GM23338 (cell line): ENCODE data around the gene SETBP1. TPM values are rescaled to one million over a fixed set of nuclear protein-coding genes. Genes with fewer than 3 reads are reported as not detected.

Experiments used
- ATAC-seq: fragments of 200-7000 bp; cut with Tn5 transposase; 3 replicates; pipeline ENCODE4 v1.9.1; 2020
- DNase-seq: peaks from one replicate; pipeline ENCODE4 v3.0.0-alpha.2; 2015; ENCODE audit warnings: low spot score
- H2AFZ ChIP-seq: fragments of 200-600 bp; sonication (generic); 2 replicates; pipeline ENCODE4 v1.8.0; 2016; ENCODE audit warnings: antibody characterized with exemption, mild to moderate bottlenecking, moderate library complexity
- H3F3A ChIP-seq: fragments of 200-600 bp; sonication (generic); replicated peaks from 2 replicates; pipeline ENCODE4 v1.8.0; 2017; ENCODE audit warnings: antibody characterized with exemption, mixed run types, low read depth
- H3K27ac ChIP-seq: fragments of 200-600 bp; sonication (generic); 2 replicates; pipeline ENCODE4 v1.6.1; 2016; ENCODE audit warnings: low read depth
- H3K27me3 ChIP-seq: fragments of 200-600 bp; sonication (generic); 2 replicates; pipeline ENCODE4 v1.8.0; 2016; ENCODE audit warnings: mild to moderate bottlenecking, mixed run types, moderate library complexity; ENCODE audit not compliant: insufficient read depth
- H3K36me3 ChIP-seq: fragments of 200-600 bp; sonication (generic); 2 replicates; pipeline ENCODE4 v1.8.0; 2016; ENCODE audit warnings: mild to moderate bottlenecking; ENCODE audit not compliant: insufficient read depth
- H3K4me1 ChIP-seq: fragments of 200-600 bp; sonication (generic); 2 replicates; pipeline ENCODE4 v1.8.0; 2016; ENCODE audit warnings: mild to moderate bottlenecking, moderate library complexity; ENCODE audit not compliant: insufficient read depth
- H3K4me2 ChIP-seq: fragments of 200-600 bp; sonication (generic); 2 replicates; pipeline ENCODE4 v1.7.1; 2017; ENCODE audit warnings: mixed run types
- H3K4me3 ChIP-seq: fragments of 200-600 bp; sonication (generic); 2 replicates; pipeline ENCODE4 v1.6.1; 2016; ENCODE audit warnings: mixed run types
- H3K79me2 ChIP-seq: fragments of 200-600 bp; sonication (generic); replicated peaks from 2 replicates; pipeline ENCODE4 v1.8.0; 2017; ENCODE audit warnings: mild to moderate bottlenecking; ENCODE audit not compliant: insufficient read depth
- H3K9me2 ChIP-seq: fragments of 200-600 bp; sonication (generic); 2 replicates; pipeline ENCODE4 v1.8.0; 2017; ENCODE audit not compliant: insufficient read depth
- H4K20me1 ChIP-seq: fragments of 200-600 bp; sonication (generic); replicated peaks from 2 replicates; pipeline ENCODE4 v1.8.0; 2017; ENCODE audit warnings: mild to moderate bottlenecking; ENCODE audit not compliant: insufficient read depth
- H3K27ac Mint-ChIP-seq: 2 replicates; pipeline ENCODE4 v1.8.0; 2020; ENCODE audit warnings: inconsistent platforms, mild to moderate bottlenecking, moderate library complexity, mixed read lengths
- H3K27me3 Mint-ChIP-seq: 3 replicates; pipeline ENCODE4 v1.8.0; 2022; ENCODE audit warnings: low read depth, mild to moderate bottlenecking, moderate library complexity, mixed read lengths, inconsistent platforms; ENCODE audit not compliant: insufficient read depth, poor library complexity
- H3K36me3 Mint-ChIP-seq: 3 replicates; pipeline ENCODE4 v1.8.0; 2021; ENCODE audit warnings: low read depth, mild to moderate bottlenecking, inconsistent platforms, moderate library complexity, mixed read lengths
- H3K4me1 Mint-ChIP-seq: 3 replicates; pipeline ENCODE4 v1.8.0; 2020; ENCODE audit warnings: mild to moderate bottlenecking, inconsistent platforms, mixed read lengths
- H3K4me3 Mint-ChIP-seq: 3 replicates; pipeline ENCODE4 v1.8.0; 2021; ENCODE audit warnings: moderate library complexity, mild to moderate bottlenecking, inconsistent platforms, mixed read lengths
- H3K9me3 Mint-ChIP-seq: 3 replicates; pipeline ENCODE4 v1.8.0; 2020; ENCODE audit warnings: moderate library complexity, mild to moderate bottlenecking, inconsistent platforms, mixed read lengths
- CREB1 ChIP-seq: fragments of 250-450 bp; sonication (Bioruptor Pico); IDR thresholded peaks from 2 replicates; pipeline ENCODE4 v1.5.0; 2020; ENCODE audit warnings: low read depth, mild to moderate bottlenecking, moderate library complexity
- JUNB ChIP-seq: IDR thresholded peaks from one replicate; pipeline ENCODE4 v1.6.1; 2016; ENCODE audit warnings: antibody characterized with exemption; ENCODE audit not compliant: unreplicated experiment
- NANOG ChIP-seq: IDR thresholded peaks from 2 replicates; pipeline ENCODE4 v1.6.1; 2016; ENCODE audit warnings: antibody characterized with exemption, borderline replicate concordance
- POLR2AphosphoS5 ChIP-seq: IDR thresholded peaks from 2 replicates; pipeline ENCODE4 v1.6.1; 2016; ENCODE audit warnings: antibody characterized with exemption, low read depth
- STAT1 ChIP-seq: IDR thresholded peaks from one replicate; pipeline ENCODE4 v1.6.1; 2016; ENCODE audit warnings: antibody characterized with exemption; ENCODE audit not compliant: unreplicated experiment
- ZNF331 ChIP-seq: fragments of 250-450 bp; sonication (Bioruptor Pico); IDR thresholded peaks from 2 replicates; pipeline ENCODE4 v1.5.0; 2020; ENCODE audit warnings: low read depth, mild to moderate bottlenecking, moderate library complexity
- polyA plus RNA-seq: library from polyadenylated mRNA; unstranded; fragments of >200 nt; fragmentation: Nextera tagmentation; extraction: Ambion mirVana; gene quantifications from 2 replicates; pipeline ENCODE4 v1.2.1, GENCODE V29; 2016
- total RNA-seq: library from RNA; depleted of rRNA; stranded (reverse); fragments of >200 nt; shearing (Covaris generic); gene quantifications from 2 replicates; pipeline ENCODE4 v1.2.3, GENCODE V29; 2014
- TF ChIP-seq, protein P1 (sequence below): IDR thresholded peaks from 2 replicates; pipeline ENCODE4 v1.6.1; 2016; ENCODE audit warnings: antibody characterized with exemption
- TF ChIP-seq, protein P2 (sequence below): IDR thresholded peaks from one replicate; pipeline ENCODE4 v1.6.1; 2018; ENCODE audit warnings: antibody characterized with exemption; ENCODE audit not compliant: unreplicated experiment
- TF ChIP-seq, protein P3 (sequence below): fragments of 250-450 bp; sonication (Bioruptor Pico); IDR thresholded peaks from 2 replicates; pipeline ENCODE4 v1.5.0; 2020; ENCODE audit warnings: mild to moderate bottlenecking, moderate library complexity

The SETBP1 gene
- total and polyA plus RNA-seq, 2 experiments from 2014 or later, result 1.6 to 5.5 TPM

DNA sequence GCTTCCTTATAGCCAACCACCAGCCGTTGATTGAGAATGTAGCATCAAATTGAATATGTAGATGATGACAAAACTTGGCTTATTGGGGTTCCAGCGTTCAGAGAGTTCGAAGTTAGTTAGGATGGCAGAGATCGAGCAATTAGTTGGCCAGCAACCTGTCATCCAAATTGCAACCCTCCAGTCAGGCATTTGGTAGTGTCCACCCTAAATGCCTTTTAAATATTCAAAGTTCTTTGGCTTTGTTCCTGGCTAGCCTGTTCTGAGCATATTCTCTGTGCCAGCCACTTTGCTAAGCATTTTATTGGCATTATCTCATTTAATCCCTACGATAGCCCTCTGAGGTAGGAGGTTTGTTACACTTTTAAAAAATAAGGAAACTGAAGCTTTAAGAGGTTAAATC lies 342.8 kb downstream of the SETBP1 start:
- Mint-ChIP-seq H3K4me3 (no peak overlapping the region), H3K4me1 (no peaks in the 10 kb centered on the region), H3K9me3 (no peaks in the 10 kb centered on the region), H3K27ac (no peak overlapping the region), H3K36me3 (no peaks in the 10 kb centered on the region), H3K27me3 (no peaks in the 10 kb centered on the region)
- Histone ChIP-seq H3K4me1 (no peaks in the 10 kb centered on the region), H2AFZ (no peak overlapping the region), H3K27ac (no peak overlapping the region), H3K9me2 (no peaks in the 10 kb centered on the region), H3K27me3 (no peaks in the 10 kb centered on the region), H3K36me3 (no peaks in the 10 kb centered on the region), H3K4me2 (no peak overlapping the region), H3K79me2 (no peaks in the 10 kb centered on the region), H4K20me1 (no peaks in the 10 kb centered on the region), H3F3A (no peaks in the 10 kb centered on the region), H3K4me3 (no peak overlapping the region)
- ATAC-seq (no peak), DNase-seq (no peak)
- TF ChIP-seq, protein P1, sequence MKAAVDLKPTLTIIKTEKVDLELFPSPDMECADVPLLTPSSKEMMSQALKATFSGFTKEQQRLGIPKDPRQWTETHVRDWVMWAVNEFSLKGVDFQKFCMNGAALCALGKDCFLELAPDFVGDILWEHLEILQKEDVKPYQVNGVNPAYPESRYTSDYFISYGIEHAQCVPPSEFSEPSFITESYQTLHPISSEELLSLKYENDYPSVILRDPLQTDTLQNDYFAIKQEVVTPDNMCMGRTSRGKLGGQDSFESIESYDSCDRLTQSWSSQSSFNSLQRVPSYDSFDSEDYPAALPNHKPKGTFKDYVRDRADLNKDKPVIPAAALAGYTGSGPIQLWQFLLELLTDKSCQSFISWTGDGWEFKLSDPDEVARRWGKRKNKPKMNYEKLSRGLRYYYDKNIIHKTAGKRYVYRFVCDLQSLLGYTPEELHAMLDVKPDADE, result no peak
- TF ChIP-seq ZNF331 (CRISPR knock-in tag), result no peak
- TF ChIP-seq, protein P2, sequence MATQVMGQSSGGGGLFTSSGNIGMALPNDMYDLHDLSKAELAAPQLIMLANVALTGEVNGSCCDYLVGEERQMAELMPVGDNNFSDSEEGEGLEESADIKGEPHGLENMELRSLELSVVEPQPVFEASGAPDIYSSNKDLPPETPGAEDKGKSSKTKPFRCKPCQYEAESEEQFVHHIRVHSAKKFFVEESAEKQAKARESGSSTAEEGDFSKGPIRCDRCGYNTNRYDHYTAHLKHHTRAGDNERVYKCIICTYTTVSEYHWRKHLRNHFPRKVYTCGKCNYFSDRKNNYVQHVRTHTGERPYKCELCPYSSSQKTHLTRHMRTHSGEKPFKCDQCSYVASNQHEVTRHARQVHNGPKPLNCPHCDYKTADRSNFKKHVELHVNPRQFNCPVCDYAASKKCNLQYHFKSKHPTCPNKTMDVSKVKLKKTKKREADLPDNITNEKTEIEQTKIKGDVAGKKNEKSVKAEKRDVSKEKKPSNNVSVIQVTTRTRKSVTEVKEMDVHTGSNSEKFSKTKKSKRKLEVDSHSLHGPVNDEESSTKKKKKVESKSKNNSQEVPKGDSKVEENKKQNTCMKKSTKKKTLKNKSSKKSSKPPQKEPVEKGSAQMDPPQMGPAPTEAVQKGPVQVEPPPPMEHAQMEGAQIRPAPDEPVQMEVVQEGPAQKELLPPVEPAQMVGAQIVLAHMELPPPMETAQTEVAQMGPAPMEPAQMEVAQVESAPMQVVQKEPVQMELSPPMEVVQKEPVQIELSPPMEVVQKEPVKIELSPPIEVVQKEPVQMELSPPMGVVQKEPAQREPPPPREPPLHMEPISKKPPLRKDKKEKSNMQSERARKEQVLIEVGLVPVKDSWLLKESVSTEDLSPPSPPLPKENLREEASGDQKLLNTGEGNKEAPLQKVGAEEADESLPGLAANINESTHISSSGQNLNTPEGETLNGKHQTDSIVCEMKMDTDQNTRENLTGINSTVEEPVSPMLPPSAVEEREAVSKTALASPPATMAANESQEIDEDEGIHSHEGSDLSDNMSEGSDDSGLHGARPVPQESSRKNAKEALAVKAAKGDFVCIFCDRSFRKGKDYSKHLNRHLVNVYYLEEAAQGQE, result no peak

DNA sequence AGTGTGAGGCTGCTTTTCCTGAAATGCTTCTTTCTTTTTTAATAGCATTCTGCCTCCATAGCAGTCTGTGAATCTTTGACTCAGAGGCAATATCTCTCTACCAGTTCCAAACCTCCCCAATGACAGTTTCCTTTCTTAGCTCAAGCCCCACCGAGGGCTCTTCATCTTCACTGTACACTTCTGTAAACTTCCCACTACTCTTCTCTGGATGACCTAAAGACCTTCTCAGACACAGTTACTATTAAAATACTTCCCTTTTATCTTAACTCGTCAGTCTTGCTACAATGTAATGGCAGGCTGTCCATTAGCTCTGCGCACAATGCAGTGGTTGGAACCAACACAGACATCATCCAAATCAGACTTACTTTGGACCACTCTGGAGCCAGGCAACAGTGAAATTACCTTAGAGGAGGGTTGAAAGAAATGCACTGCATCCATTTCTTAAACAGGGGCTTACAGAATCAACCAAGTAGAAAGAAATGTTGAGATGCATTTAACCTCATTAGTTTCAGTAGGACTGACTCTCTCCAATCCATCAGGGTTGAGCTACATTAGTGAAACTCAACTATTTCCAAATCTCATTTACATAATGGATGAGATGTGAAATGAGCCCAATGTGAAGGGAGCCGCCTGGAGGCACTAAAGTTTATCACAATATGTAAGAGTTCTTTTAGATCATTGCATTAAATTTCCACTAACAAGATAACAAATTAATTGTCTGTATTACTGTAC lies 343.8 kb downstream of the SETBP1 start:
- Mint-ChIP-seq H3K4me3 (no peak overlapping the region), H3K4me1 (no peaks in the 10 kb centered on the region), H3K27ac (no peak overlapping the region), H3K9me3 (no peaks in the 10 kb centered on the region), H3K27me3 (no peaks in the 10 kb centered on the region), H3K36me3 (no peaks in the 10 kb centered on the region)
- Histone ChIP-seq H3K9me2 (no peaks in the 10 kb centered on the region), H3K27ac (no peak overlapping the region), H3K4me2 (no peak overlapping the region), H3F3A (no peaks in the 10 kb centered on the region), H3K79me2 (no peaks in the 10 kb centered on the region), H2AFZ (no peak overlapping the region), H4K20me1 (no peaks in the 10 kb centered on the region), H3K36me3 (no peaks in the 10 kb centered on the region), H3K4me3 (no peak overlapping the region), H3K27me3 (no peaks in the 10 kb centered on the region), H3K4me1 (no peaks in the 10 kb centered on the region)
- ATAC-seq (no peak), DNase-seq (no peak)
- no peak for TF ChIP-seq POLR2AphosphoS5
- TF ChIP-seq STAT1, result no peak
- TF ChIP-seq, protein P3, sequence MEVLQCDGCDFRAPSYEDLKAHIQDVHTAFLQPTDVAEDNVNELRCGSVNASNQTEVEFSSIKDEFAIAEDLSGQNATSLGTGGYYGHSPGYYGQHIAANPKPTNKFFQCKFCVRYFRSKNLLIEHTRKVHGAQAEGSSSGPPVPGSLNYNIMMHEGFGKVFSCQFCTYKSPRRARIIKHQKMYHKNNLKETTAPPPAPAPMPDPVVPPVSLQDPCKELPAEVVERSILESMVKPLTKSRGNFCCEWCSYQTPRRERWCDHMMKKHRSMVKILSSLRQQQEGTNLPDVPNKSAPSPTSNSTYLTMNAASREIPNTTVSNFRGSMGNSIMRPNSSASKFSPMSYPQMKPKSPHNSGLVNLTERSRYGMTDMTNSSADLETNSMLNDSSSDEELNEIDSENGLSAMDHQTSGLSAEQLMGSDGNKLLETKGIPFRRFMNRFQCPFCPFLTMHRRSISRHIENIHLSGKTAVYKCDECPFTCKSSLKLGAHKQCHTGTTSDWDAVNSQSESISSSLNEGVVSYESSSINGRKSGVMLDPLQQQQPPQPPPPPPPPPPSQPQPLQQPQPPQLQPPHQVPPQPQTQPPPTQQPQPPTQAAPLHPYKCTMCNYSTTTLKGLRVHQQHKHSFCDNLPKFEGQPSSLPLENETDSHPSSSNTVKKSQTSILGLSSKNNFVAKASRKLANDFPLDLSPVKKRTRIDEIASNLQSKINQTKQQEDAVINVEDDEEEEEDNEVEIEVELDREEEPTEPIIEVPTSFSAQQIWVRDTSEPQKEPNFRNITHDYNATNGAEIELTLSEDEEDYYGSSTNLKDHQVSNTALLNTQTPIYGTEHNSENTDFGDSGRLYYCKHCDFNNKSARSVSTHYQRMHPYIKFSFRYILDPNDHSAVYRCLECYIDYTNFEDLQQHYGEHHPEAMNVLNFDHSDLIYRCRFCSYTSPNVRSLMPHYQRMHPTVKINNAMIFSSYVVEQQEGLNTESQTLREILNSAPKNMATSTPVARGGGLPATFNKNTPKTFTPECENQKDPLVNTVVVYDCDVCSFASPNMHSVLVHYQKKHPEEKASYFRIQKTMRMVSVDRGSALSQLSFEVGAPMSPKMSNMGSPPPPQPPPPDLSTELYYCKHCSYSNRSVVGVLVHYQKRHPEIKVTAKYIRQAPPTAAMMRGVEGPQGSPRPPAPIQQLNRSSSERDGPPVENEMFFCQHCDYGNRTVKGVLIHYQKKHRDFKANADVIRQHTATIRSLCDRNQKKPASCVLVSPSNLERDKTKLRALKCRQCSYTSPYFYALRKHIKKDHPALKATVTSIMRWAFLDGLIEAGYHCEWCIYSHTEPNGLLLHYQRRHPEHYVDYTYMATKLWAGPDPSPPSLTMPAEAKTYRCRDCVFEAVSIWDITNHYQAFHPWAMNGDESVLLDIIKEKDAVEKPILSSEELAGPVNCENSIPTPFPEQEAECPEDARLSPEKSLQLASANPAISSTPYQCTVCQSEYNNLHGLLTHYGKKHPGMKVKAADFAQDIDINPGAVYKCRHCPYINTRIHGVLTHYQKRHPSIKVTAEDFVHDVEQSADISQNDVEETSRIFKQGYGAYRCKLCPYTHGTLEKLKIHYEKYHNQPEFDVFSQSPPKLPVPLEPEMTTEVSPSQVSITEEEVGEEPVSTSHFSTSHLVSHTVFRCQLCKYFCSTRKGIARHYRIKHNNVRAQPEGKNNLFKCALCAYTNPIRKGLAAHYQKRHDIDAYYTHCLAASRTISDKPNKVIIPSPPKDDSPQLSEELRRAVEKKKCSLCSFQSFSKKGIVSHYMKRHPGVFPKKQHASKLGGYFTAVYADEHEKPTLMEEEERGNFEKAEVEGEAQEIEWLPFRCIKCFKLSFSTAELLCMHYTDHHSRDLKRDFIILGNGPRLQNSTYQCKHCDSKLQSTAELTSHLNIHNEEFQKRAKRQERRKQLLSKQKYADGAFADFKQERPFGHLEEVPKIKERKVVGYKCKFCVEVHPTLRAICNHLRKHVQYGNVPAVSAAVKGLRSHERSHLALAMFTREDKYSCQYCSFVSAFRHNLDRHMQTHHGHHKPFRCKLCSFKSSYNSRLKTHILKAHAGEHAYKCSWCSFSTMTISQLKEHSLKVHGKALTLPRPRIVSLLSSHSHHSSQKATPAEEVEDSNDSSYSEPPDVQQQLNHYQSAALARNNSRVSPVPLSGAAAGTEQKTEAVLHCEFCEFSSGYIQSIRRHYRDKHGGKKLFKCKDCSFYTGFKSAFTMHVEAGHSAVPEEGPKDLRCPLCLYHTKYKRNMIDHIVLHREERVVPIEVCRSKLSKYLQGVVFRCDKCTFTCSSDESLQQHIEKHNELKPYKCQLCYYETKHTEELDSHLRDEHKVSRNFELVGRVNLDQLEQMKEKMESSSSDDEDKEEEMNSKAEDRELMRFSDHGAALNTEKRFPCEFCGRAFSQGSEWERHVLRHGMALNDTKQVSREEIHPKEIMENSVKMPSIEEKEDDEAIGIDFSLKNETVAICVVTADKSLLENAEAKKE (CRISPR knock-in tag), result no peak
- no peak for TF ChIP-seq NANOG
- no peak for TF ChIP-seq CREB1
- no peak for TF ChIP-seq JUNB
